GM10847 (cell line): ENCODE results near the gene RNF13.

Experiments used
- POLR2A ChIP-seq: IDR thresholded peaks from 2 replicates; pipeline ENCODE4 v1.6.1; 2011; ENCODE audit not compliant: insufficient read length; ENCODE audit errors: extremely low read depth

The RNF13 gene

DNA sequence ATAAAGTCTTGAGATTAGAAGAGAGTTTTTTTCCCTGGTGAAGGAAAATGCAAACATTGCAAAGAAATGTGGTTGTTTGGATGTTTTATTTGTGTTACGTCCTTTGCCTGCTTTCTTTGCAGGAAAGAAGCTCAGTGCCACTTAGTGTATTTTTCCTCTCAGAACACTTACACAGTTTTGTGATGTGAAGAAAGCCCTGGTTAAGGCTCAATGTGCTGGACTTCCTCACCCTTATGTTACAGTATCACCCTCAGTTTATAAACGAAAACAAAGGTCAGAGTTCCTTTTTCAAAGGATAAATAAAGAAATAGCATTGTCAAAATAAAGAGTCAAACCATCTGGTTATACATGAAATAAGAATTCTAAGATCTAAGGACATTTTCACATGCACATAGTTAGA lies 45.9 kb downstream of the RNF13 start:
- TF ChIP-seq POLR2A: no peak

DNA sequence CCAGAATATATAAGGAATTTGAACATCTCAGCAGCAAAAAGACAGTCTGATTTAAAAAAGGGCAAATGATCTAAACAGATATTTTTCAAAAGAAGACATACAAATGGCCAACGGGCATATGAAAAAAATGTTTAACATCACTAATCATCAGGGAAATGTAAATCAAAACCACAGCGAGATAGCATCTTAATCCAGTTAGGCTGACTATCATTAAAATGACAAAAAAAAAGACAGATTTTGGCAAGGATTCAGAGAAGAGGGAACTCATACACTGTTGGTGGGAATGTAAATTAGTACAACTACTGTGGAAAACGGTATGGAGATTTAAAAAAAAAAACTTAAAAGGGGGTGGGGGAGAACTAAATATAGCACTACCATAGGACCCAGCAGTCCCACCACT lies 47.9 kb downstream of the RNF13 start:
- TF ChIP-seq POLR2A: no peak

GRCh38 chr3:149867563-149867962 lies 54.5 kb downstream of the RNF13 start:
- no peak for TF ChIP-seq POLR2A

DNA sequence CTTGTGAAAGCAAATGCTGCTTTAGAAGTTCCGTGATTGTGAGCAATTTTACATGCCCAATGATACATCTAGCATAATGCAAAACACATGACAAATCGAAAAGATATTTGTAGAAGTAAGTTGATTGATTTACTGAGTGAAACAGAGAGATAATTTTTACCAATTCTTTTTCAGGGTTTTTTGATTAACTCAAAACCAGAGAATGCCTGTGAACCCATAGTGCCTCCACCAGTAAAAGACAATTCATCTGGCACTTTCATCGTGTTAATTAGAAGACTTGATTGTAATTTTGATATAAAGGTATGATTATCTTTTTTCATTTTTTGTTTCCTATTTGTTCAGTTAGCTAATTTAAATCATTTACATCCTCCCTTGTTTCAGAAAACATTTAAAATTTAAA lies 58.8 kb downstream of the RNF13 start:
- TF ChIP-seq POLR2A: no peak

GRCh38 chr3:149872589-149872988 lies 59.6 kb downstream of the RNF13 start:
- TF ChIP-seq POLR2A: no peak

DNA sequence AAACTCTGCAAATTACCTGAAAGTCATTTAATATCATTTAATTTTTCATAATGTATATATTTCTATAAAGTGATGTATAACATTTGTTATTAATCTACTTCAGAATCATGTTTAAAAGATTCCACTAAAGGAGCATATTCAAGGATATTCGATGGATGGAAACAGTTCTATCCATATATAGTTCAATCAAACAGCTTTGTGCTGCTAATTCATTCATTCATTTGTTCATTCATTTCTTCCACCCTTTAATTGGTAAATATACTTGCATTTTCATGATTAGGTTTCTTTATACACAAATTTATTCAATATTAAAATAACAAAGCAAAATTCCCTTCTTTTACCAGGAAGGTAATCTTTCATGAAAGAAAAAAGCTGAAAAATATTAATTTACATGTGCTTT lies 64.7 kb downstream of the RNF13 start:
- TF ChIP-seq POLR2A: no peak

GRCh38 chr3:149879872-149880271 lies 66.9 kb downstream of the RNF13 start:
- TF ChIP-seq POLR2A: no peak

DNA sequence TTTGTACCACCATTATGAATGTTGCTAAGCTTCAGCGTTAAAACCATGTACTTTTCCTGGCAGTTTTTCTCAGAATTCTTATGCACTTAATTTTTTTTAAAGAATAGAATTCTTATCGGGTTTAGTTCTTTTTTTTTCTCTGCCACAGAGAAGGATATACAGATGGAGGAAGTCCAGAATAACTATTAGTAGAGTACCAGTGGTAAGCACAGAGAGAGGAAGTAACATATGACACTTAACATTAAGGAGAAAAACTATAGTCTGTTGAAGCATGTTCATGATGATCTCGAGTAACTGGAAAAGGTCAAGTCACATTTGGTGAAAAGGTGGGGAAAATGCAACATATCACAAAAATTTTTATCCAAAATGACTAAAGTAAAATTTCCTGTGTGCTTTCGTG lies 68.9 kb downstream of the RNF13 start:
- no peak for TF ChIP-seq POLR2A

- TF ChIP-seq POLR2A: no peak
Measured at GRCh38 chr3:149883134-149883533, 70.1 kb downstream of the RNF13 start.

DNA sequence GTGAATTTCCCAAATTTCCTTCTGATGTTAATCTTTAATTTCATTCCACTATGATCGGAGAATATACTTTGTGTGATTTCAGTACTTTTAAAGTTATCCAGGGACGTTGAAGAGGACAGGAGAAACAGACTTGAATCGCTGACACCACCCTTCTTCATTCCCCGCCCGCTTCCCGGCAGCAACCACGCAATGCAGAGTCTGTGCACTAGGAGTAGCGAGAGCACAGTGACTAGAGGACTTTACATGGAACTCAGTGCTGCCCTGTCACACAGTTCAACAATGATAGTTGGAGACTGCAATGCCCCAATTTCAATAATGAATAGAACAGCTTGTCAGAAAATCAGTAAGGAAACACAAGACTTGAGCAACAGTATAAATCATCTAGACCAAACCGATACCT lies 73.9 kb downstream of the RNF13 start:
- TF ChIP-seq POLR2A: no peak

DNA sequence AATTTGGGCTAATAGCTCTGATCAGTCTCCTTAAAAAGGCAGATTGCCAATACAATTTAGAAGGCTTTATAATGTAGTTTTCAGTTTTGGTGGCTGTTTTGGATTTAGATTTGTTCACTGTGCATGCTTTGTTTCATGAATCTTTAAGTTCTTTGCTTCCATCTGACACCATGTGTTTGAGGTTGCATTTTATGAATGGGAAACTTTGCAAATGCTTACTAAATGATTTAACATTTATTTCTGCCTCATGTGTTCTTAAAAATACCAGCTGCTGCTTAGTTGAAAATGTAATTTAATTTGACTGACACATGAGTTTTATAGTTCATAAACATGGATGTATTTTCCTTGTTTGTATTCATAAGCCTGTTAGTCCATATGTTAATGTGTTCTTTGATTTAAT lies 78.6 kb downstream of the RNF13 start:
- TF ChIP-seq POLR2A: no peak

- TF ChIP-seq POLR2A: no peak
Measured at GRCh38 chr3:149892371-149892770, 79.4 kb downstream of the RNF13 start.

DNA sequence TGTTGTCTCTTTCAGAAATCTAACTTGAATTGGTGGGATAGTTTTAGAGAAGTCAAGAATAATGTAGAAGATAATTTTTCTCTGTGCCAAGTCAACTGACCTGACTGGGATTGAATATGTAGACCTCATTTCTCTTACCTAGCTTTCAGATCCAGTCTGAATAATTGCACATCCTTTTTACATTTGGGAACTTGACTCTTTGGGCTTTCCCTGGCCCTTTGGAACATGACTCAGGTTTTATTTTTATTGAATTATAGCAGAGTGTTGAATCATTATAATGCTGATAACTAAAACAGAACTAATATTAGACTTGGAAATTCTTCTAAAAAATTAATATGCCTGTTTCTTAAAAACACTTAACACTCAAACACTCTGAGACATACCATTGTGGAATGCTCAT lies 81.2 kb downstream of the RNF13 start:
- no peak for TF ChIP-seq POLR2A

DNA sequence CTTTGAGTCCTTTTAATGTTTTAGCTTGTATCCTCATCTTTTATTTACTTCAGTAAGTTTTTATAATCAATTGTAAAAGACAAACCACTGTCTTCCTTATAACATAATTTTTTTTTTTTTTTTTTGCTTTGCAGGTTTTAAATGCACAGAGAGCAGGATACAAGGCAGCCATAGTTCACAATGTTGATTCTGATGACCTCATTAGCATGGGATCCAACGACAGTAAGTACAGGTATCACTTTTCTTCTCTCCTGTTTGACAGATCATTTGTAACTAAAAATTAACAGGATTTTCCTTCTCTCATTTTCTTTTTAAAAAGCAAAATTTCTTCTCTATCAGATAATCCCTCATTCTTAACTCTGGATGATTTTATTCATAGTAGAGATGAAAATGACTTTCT lies 82.3 kb downstream of the RNF13 start:
- TF ChIP-seq POLR2A: no peak

DNA sequence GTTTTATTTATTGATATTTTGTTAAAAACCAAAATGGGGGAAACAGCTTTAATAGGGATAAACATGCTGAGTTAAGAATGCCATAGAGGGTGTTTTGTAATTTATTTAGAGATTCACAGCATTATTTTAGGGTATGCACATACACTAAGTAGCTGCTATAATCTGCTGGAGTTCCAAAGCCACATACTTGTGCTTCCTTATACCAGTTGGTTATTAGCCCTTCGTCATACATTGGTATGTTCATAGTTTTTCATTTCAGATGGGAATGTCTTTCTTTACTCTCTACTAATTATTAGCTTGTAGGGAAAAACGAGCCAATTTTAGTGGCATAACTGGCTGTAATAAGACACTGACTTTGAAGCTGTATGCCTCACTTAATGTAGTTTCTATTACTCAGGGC lies 82.8 kb downstream of the RNF13 start:
- TF ChIP-seq POLR2A: no peak

DNA sequence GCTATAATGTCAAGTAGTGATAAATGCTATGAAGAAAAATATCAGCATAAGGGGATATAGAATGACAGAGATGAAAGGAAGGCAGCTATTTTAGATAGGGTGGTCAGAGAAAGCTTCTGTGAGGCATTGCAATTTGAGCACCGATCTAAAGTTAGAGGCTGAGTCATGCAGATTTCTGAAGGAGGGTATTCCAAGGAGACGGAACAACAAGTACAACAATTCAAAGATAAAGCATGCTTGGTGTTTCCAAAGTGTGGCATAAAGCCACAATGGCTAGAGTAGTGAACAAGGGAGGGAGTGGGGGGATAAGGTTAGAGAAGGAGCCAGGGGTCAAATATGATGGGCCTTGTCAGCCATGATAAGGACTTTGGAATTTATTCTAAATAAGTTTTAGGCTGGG lies 85.8 kb downstream of the RNF13 start:
- no peak for TF ChIP-seq POLR2A

DNA sequence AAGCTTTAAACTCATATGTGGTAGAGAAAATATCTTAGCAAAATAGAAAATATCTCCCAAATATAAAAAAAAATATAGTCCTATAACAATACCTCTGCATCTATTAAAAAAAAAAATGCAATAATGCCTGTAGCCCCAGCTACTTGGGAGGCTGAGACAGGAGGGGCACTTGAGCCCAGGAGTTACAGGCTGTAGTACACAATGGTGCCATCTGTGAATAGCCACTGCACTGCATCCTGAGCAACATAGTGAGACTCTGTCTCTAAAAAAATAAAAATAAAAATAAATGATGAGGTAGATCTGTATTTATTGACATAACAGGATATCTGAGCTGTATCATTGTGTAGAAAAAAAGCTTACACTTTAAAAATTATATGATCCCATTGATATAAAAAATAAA lies 87.3 kb downstream of the RNF13 start:
- no peak for TF ChIP-seq POLR2A

DNA sequence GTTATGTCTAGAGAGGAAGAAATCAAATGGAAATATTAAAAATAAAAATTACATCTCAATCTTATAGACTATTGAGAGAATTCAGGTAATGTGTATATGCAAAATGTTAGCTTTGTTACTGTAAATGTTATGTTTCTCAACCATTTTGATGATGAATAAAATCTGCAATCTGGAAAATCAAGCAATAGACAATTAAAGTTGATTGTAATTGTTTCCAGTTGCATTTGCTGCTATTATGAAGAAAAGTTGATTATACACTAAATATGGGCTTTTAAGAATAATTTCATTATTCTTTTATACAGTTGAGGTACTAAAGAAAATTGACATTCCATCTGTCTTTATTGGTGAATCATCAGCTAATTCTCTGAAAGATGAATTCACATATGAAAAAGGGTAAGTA lies 88.8 kb downstream of the RNF13 start:
- TF ChIP-seq POLR2A: no peak
